ENCODE data around the gene FRAS1.

Gene FRAS1

GRCh38 chr4:78432896-78433295 is 375.8 kb downstream of the FRAS1 start:
- no peak for DNase-seq (ENCODE audit: low spot score)
- in situ Hi-C loops (cut with MboI; ENCODE audit: low sequenced_read_pairs, unreplicated experiment): no loop called here
- TF ChIP-seq, protein P1, sequence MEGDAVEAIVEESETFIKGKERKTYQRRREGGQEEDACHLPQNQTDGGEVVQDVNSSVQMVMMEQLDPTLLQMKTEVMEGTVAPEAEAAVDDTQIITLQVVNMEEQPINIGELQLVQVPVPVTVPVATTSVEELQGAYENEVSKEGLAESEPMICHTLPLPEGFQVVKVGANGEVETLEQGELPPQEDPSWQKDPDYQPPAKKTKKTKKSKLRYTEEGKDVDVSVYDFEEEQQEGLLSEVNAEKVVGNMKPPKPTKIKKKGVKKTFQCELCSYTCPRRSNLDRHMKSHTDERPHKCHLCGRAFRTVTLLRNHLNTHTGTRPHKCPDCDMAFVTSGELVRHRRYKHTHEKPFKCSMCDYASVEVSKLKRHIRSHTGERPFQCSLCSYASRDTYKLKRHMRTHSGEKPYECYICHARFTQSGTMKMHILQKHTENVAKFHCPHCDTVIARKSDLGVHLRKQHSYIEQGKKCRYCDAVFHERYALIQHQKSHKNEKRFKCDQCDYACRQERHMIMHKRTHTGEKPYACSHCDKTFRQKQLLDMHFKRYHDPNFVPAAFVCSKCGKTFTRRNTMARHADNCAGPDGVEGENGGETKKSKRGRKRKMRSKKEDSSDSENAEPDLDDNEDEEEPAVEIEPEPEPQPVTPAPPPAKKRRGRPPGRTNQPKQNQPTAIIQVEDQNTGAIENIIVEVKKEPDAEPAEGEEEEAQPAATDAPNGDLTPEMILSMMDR (IDR thresholded peaks at IDR 0.05; ENCODE audit: borderline replicate concordance, control extremely low read depth, extremely low read depth, insufficient read depth, missing control alignments): no peak

- DNase-seq (ENCODE audit: low spot score): no peak
- in situ Hi-C loops (cut with MboI; ENCODE audit: low sequenced_read_pairs, unreplicated experiment): no loop called here
- TF ChIP-seq, protein P1 (IDR thresholded peaks at IDR 0.05; ENCODE audit: borderline replicate concordance, control extremely low read depth, extremely low read depth, insufficient read depth, missing control alignments): no peak
These were observed 380.5 kb downstream of the FRAS1 start for GRCh38 chr4:78437608-78438088.

DNA sequence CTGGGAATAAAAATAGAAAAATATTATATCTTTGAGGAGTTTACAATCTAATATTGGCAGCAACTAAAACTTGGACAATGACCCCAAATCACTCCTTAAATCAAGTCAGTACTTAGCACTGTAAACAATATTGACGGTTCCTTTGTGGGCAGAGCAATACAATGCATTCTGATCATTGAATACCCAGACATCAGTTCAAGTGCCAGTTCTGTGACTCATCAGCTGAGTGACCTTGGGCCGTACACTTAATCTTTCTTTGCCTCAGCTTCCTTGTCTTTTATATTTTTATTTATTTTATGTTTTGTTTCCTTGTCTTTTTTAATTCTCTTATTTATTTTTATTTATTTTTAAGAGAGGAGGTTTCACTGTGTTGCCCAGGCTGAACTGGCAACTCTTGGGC is 382.2 kb downstream of the FRAS1 start:
- TF ChIP-seq, protein P1 (IDR thresholded peaks at IDR 0.05; ENCODE audit: borderline replicate concordance, control extremely low read depth, extremely low read depth, insufficient read depth, missing control alignments): no peak
- no peak for DNase-seq (ENCODE audit: low spot score)
- in situ Hi-C loops (cut with MboI; ENCODE audit: low sequenced_read_pairs, unreplicated experiment): no loop called here

DNA sequence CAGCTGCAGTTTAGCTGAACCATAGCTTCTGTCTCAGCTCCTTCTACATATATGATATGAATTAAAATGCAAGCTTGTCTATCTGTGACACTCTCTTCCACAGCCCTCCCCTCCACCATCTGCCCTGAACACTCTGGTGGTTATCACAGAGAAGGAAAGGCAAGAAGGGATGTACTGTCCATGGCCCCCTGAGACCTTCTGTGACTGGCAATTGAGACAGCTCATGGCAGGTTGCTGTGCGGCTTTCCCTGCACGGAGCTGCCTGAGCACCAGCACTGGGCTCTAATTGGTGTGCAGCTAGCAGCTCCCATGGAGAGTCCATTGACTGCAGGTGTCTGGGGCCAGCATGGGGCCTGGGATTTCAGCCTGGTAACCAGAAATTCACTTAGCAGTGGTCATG is 384.6 kb downstream of the FRAS1 start:
- TF ChIP-seq, protein P1 (IDR thresholded peaks at IDR 0.05; ENCODE audit: borderline replicate concordance, control extremely low read depth, extremely low read depth, insufficient read depth, missing control alignments): no peak
- in situ Hi-C loops (cut with MboI; ENCODE audit: low sequenced_read_pairs, unreplicated experiment): no loop called here
- no peak for DNase-seq (ENCODE audit: low spot score)

DNA sequence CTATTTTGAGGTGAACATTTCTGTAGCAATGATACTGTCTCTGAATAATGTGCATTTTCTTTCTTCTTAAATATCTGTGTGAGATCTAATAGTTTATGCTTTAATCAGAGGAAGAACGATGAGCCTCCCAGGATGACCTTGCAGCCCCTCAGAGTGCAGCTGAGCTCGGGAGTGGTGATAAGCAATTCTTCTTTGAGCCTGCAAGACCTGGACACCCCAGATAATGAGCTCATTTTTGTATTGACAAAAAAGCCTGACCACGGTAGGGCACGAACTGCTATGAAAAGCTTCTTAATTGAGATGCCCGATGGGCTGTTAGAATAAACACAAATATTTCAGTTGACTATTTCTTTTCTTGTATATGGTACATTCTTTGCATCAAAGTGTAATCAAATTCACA is 389.5 kb downstream of the FRAS1 start:
- no peak for DNase-seq (ENCODE audit: low spot score)
- TF ChIP-seq, protein P1 (IDR thresholded peaks at IDR 0.05; ENCODE audit: borderline replicate concordance, control extremely low read depth, extremely low read depth, insufficient read depth, missing control alignments): no peak
- in situ Hi-C loops (cut with MboI; ENCODE audit: low sequenced_read_pairs, unreplicated experiment): no loop called here

DNA sequence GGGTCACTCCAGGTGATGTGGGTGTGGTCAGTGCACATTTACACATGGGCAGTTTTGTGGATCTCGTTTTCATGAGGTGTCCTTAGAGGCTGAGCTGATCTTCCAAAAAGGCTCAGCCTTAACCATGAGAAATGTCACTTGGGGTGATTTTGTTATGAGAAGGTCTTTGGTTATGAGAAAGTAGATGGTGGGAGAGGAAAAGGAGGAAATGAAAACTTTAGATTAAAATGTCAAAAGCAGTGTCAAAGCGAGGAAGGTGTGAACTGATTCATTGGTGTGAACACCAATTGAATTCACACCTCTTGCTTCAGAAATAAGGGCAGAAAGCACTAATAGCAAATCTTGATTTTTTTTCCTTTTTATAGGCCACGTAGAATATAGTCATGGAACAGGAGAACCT is 394.3 kb downstream of the FRAS1 start:
- in situ Hi-C loops (cut with MboI; ENCODE audit: low sequenced_read_pairs, unreplicated experiment): no loop called here
- no peak for DNase-seq (ENCODE audit: low spot score)
- TF ChIP-seq, protein P1 (IDR thresholded peaks at IDR 0.05; ENCODE audit: borderline replicate concordance, control extremely low read depth, extremely low read depth, insufficient read depth, missing control alignments): no peak

DNA sequence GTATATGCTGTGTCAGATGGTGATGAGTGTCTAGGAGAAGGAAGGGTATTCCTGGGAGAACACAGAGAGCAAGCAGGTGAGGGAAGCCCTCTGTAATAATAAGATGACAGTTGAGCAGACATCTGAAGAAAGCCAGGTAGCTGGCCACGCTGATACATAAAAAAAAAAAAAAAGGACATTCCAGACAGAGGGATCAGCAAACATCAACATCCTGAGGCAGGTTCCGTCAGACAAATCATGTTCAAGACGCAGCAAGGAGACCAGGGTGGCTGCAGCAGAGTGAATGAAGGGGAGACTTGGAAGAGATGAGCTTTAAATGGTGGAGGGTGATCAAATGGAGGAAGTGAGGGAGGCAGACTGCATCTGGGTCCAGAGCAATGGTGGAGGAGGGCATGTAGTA is 396.9 kb downstream of the FRAS1 start:
- TF ChIP-seq, protein P1 (IDR thresholded peaks at IDR 0.05; ENCODE audit: borderline replicate concordance, control extremely low read depth, extremely low read depth, insufficient read depth, missing control alignments): no peak
- in situ Hi-C loops (cut with MboI; ENCODE audit: low sequenced_read_pairs, unreplicated experiment): no loop called here
- no peak for DNase-seq (ENCODE audit: low spot score)

Data from GM13976 (cell line).